Suppressor macrophage treated with lipopolysaccharide for 4 hours (primary cell): ENCODE measurements around the gene ZMAT3.
"Not testable (repeated sequence)": the region's sequence is repeated elsewhere in the genome, so short reads cannot be mapped to it uniquely, and the experiment has no call there.

Source experiments
- DNase-seq: peaks from one replicate; pipeline ENCODE4 v3.0.0-alpha.2; 2020

Gene ZMAT3, protein sequence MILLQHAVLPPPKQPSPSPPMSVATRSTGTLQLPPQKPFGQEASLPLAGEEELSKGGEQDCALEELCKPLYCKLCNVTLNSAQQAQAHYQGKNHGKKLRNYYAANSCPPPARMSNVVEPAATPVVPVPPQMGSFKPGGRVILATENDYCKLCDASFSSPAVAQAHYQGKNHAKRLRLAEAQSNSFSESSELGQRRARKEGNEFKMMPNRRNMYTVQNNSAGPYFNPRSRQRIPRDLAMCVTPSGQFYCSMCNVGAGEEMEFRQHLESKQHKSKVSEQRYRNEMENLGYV

DNA sequence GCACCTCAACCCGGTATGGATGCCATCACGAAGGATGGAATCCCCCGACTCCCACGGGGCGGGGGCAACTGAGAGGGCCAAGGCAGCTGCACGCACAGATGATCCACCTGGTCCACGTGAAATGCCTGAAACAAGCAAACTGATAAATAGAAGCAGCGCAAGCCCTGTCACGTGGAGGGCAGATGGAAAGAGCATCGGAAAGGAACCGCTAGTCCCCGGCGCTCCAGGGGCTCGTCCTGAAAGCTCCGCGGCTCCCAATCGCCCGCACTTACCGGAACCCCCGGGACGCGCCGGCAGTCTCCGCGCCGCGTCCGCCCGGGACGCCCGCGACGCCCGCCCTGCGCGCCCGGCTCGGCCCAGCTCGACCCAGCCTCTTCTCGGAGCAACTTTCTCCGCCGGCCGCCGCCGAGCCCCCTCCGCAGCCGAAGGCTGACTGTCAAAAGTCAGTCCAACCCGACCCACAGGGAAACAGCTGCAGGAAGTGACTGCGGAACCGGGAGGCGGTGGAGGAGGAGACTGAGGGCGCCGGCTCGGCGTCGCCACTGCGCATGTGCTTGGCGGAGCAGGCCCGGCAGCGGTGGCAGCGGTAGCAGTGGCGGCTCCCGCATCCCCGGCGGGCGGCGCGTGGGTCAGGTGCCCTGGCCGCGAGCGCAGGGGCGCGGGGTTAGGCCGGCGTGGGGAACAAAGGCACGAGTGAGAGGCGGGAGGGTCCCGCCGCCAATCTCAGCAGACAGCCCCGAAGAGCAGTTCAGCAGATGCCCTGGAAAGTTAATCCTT is at the start of gene ZMAT3:
TSS of gene ZMAT3 (minus strand) at position 487 of the 777 bp plus-strand sequence. CDS start 4,057 bp downstream, outside the sequence.
- DNase-seq = peak; percentile 88

DNA sequence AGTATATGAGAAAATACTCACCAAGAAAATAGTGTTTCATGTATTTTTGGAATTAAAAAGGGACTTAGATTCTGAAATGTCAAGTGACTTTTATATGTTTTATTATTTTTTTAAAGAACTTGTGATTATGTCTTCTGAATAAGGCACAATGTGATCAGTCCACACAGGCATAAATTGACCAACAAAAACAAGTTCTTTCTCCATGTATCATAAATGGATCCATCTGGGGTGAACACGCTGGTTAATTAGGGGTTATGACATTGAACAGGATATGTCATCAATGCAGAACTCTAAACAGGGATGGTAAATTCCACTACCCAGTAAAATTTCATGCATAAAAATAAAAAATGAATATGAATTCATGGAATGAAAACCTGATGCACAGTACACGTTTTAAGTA is 45.2 kb upstream of the ZMAT3 start:
- DNase-seq = no peak

DNA sequence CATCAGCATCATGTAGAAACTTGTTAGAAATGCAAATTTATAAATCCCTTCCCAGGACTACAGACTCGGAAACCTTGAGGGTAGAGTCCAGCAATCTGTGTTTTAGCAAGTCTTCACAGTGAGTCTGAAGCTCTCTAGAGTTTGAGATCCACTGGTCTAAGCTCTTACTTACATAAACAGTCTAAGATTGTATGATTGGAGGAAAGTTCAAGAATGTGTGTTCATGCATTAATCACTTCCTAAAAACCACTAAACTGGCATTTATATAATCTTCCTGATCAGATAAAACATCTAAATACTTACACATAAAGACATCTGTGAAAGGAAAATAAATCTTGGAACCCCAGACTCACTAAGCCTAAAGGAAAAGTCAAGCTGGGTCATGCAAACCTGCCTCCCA is 43.8 kb upstream of the ZMAT3 start:
- not testable (repeated sequence) for DNase-seq

DNA sequence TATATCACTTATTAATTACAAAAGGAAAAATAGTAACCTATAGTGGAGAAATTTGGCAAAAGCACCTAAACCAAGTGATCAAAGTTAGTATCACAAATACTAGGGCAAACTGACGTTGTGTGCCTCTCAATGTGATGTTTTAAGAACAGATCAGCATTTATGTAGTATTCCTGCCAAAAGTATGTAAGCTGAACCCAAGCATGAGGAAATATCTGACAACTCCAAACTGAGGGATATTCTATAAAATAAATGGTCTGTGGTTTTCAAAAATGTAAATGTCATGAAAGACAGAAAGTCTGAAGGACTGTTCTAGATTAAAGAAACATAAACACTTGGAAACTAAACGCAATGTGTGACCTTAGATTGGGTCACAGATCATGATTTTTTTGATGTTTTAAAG is 42.3 kb upstream of the ZMAT3 start:
- DNase-seq = no peak

DNA sequence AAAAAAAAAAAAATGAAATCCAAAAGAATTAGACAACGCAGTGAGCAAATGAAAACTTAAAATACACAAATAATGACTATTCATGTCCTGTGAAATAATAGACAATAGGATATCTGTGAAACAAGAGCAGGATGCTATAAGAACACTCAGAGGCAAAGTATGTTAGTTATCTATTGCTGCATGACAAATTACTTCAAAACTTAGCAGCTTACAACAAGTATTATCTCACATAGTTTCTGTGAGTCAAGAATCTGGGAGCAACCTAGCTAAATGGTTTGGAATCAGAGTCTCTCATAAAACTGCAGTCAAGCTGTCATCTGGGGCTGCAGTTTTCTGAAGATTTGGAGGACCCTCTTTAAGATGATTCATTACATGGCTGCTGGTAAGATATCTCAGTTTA is 36.5 kb upstream of the ZMAT3 start:
- DNase-seq = no peak

DNA sequence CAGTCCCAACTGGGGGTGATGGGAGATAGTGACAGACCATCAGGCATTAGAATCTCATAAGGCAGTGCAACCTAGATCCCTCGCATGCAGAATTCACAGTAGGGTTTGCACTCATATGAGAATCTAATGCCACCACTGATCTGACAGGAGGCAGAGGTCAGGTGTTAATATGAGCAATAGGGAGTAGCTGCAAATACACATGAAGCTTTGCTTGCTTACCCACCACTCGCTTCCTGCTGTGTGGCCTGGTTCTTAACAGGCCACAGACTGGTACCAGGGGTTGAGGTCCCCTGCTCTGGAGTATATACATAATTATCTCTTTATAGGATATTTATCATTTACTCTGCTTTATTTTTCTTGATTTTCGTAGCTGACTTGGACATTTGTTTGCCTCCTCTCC is 36.0 kb upstream of the ZMAT3 start:
- DNase-seq = no peak

DNA sequence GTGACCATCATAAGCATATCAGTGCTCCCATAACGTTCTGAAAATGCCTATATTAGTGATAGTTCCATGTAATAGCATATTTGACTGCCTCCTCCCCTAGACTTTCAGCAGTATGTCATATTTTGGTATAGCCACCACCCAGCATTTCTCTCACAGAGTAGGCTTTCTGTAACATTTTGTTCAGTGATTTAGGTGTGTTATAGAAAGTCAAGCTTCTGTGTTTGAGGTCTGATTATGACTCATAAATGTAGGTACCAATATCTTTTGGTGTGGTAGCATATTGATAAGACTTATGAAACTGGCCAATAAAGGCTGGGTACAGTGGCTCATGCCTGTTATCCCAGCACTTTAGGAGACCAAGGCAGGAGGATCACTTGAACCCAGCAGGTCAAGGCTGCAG is 34.3 kb upstream of the ZMAT3 start:
- no peak for DNase-seq

DNA sequence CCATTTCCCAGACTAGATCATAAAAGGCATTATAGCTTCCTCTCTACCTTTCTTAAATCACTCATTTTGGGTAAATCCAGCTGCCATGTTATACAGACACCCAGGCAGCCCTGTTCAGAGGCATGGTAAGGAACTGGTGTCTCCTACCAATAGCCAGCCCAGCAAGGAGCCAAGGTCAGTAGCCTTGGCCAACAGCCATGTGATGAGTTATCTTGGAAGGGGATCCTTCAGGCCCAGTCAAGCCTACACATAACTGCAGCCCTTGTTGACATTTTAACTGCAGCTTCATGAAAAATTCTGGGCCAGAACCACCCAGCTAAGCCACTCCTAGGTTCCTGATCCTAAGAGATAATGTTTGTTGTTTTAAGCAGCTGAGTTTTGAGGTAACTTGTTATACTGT is 29.0 kb upstream of the ZMAT3 start:
- no peak for DNase-seq

DNA sequence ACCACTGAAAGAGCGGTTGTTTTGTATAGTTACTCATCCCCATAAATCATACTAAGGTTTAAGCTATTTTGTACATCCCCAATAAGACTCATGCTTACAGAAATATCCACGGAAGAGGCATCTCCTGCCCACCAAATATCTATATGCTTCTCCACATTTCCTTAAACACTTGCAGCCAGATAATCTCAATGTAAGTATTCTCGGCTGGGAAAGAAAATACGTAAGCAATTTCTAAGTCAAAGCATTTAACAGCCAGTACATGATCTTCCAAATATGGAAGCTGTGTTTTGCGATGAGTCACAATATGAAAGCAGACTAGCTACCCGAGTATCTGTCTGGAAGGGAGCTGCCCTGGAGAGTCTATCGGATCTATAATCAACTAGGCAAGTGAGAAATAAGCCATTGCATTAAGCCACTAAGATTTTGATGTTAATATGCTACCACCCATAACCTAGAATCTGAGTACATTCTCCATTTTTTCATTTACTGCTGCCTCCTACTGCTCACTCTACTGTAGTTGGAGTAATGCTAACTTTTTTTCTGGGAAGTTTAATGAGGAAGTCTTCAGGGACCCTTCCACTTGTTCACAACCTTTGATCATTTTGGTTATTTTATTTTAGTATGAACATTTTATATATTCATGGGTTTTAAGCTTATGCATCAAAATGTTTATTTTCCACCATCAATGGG is 26.9 kb upstream of the ZMAT3 start:
- DNase-seq = no peak

DNA sequence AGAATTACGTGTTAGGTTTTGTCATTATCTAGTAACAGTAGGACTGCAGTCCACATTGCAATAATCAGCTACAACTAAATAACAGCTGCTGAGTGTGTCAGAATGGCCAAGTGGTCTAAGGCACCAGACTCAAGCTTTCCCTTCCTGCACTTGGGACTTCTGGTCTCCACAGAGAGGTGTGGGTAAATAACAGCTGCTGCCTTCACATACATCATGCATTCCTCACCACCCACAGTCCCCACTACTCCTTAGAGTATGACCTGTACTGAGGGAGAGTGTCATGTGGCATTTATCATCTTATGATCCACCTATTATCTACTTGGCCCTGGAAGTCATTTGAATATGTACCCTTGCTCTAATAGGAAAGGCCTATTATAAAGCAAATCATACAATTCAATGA is 22.2 kb upstream of the ZMAT3 start:
- DNase-seq = no peak

DNA sequence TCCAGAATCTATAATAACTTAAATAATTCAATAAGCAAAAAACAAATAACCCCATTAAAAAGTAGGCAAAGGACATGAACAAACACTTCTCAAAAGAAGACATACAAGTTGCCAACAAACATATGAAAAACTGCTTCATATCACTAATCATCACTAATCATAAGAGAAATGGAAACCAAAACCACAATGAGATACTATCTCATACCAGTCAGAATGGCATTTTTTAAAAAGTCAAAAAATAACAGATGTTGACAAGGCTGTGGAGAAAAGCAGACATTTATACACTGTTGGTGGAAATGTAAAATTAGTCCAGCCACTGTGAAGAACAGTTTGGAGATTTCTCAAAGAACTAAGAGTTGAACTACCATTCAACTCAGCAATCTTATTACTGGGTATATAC is 19.5 kb upstream of the ZMAT3 start:
- DNase-seq = no peak

DNA sequence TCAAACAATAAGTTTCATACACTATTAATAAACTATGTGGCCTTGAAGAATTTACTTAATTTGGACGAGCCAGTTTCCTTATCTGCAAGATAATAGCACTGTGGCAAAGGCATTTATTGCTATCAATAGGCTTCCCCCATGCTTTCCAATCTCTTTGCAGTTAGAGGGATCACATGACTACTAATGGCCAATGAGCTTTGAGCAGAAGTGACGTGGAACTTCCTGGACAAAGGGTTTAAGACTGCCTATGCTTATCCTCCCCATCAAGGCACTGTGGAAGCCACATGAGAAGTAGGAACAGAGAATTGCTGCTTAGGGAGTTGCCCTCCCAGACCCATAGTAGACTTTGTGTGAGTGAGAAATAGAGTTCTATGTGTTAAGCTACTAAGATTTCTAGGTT is 16.7 kb upstream of the ZMAT3 start:
- DNase-seq = no peak

DNA sequence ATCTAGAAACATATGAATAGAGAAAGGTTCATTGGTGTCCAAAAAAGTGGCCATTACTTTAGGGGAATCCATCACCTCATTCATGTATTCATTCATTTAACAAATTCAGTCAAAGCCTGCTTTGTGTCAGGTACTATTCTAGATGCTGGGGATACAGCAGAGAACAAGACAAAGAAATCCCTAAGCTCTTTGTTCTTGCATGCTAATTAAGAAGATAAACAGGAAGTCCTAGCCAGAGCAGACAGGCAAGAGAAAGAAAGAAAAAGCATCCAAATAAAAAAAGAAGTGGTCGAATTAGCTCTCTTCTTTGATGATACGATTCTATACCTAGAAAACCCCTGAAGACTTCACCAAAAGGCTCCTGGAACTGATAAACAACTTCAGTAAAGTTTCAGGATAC is 12.4 kb upstream of the ZMAT3 start:
- DNase-seq = no peak

DNA sequence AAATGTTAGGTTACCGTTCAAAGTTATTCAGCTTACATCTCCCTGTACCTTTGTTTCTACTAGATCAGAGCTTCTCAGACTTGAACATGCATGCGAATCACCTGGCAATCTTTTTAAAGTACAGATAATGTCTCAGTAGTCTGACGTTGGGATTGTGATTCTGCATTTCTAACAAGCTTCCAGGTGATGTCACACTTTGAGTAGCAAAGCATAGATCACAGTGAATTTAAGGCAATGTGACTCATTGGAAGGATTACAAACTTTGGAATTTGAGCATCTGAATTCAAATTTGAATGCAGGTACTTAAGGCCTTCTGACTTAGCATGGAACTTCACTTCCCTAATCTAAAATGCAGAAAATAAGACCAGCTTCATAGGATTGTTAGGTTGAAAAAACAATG is 10.8 kb upstream of the ZMAT3 start:
- DNase-seq = no peak

DNA sequence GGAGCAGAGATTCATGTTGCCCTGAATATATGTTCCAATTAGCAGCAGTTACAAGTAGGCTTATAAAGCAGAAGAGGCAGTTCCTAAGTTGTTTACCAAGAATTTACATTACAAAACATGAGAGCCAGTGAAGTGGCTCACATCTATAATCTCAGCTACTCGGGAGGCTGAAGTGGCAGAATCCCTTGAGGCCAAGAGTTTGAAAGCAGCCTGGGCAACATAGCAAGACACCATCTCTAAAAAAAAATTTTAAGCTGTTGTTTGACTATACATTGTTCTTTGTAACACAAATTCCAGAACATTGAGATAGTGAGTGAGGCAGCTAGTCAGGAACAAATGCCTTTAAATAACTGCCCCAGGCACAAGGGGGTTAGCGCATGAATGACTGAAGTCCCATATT is 10.3 kb upstream of the ZMAT3 start:
- DNase-seq = no peak

DNA sequence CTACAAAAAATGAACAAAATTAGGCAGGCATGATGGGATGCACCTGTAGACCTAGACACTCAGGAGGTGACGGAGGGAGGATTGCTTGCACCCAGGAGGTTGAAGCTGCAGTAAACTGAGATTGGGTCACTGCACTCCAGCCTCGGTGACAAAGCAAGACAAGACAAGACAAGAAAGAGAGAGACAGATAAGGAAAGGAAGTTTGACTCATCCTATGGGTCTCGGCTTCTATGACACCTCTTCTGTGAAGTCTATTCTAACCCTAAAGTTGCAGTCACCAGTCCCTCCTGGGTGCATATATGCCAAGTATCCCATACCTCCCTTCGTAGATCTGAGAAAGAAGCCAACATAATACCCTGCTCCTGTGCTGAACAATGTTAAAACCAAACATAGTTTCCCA is 7.9 kb upstream of the ZMAT3 start:
- DNase-seq = no peak

DNA sequence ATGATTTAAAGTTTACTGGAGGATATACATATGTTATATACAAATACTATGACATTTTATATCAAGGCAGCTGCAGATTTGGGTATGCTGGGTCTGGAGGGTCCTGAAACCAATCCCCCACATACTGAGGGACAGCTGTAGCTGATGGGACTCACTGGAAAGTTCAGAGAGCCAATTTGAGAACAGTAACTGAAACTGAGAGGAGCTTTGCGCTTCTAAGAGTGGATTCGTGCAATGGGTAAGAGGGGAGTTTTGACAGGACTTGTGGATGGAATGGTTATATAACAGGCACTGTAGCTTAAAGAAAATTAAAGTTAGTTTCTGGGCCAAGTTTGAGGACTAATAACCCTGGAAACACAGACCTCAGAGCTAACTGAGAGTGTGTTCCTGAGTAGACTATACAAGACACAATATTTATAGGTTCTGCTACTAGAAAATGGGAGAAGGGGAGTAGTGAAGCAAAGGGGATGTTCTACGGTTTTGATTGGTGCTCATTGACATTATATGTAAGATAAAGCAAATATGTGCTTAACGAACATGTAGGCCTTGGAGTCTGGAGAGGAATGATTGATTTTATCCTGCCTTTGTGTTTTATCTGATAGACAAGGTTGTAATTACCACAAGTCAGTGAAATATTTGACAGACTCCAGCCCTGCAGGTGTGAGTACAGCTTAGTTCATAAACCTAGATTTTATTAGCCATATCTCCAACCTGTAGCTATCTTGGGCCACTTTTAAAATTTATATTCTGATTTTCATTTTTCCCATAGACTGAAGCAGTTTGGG is 4.8 kb upstream of the ZMAT3 start:
- DNase-seq = no peak

DNA sequence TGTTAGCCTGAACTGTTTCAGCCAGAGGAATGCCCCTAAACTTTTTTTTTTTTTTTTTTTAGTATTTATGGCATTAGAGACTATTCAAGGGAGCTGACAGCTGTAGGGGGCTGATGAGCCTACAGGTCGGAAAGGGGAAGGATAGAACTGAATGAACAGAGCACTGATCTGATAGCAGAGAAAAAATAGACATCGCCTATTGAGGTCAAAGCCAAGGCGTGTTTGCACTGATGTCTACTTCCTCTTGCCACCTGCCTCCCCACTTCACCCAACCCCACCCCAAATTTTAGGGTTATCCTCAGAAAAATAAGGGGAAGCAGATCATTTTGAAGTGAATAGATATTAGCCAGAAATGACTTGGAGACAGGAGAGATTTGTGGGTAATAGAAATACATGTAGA is 3.0 kb upstream of the ZMAT3 start:
- no peak for DNase-seq

DNA sequence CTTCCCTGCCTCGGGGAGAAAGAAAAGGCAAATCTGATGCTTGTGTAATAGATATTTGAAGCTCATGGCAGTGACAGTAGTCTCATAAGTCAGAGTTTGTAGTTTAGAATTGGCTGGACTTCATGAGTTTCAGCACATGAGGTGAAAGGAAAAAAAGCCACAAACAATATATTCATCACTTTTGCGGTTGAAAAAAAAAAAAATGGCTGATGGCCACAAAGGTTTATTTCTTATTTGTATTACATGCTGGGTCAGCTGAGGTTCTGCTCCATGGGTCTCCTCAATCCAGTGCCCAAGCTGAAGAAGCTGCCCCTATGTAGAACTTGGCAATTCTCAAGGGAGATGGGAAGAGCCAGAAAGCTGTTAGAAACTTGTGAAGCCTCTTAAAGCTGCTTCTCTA is 2.2 kb upstream of the ZMAT3 start:
- DNase-seq = no peak

DNA sequence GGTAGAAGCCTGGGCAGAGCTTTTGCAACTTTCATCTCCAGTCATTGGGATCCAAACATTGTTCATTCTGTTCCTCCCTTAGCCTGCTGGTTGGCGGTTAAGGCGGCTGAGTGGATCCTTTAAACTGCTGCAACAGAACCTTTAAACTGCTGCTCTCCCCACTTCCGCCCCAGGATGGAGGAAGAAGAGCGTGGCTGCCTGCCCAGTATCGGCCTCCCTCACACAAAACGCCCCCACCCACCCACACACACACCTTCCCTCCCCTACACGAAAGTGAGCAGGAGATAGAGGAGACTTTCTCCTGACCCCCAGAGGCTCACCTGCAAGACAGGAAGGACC is 460 bp upstream of the ZMAT3 start:
- peak; percentile 21 for DNase-seq

DNA sequence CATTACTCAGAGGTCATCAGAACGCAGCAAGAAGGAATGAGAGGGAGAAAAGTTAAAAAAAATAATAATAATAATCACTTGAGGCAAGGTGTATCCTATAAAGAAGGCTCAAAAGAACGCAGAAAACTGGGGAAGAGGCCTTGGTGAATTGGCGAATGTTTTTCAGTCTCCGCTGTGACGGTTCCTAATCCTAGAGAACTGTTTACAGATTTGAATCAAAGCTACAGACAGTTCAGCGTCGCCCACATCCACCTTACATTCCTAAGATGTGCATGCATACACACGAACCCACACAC is 634 bp downstream of the ZMAT3 start:
- DNase-seq = no peak

DNA sequence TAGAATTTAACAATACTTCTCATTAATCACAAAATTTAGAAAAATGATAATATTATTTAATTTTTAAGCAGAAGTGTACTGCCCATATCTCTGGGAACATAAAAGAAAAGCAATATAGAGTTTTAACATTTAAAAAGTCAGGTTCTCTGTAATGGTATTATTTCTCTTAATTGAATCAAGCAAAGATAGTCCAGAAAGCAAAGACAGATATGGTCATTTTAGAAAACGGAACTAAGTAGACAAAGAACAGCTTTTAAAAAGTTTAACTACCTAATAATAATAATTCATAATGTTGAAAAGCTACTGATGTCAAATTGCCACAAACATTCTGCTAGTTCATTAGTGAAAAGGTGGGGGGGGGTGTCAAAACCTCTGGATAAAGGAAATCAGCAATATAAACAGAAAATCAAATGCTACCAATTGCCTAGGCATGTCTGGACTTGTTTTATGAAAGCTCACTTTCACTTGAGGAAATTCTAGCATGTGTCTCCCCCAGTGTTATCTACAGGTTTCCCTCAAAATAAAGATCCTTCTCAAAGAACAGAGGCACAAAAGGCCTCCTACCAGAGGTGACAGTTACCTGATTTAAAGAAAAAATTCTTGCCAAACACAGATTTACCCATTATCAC is 1.7 kb downstream of the ZMAT3 start:
- no peak for DNase-seq
